WTC11 (cell line): ENCODE measurements around the gene MSI2.

Experiments
- AFF4 ChIP-seq: sonication (generic); formaldehyde crosslinking; IDR thresholded peaks from 2 replicates; pipeline ENCODE4 v1.8.1; 2023; ENCODE audit warnings: mild to moderate bottlenecking, missing genetic modification reagents, borderline replicate concordance
- ATF3 ChIP-seq: sonication (generic); formaldehyde crosslinking; conservative IDR thresholded peaks from 2 replicates; pipeline ENCODE4 v1.8.1; 2022; ENCODE audit warnings: mild to moderate bottlenecking, missing genetic modification reagents
- ZNF232 ChIP-seq: sonication (generic); formaldehyde crosslinking; IDR thresholded peaks from 2 replicates; pipeline ENCODE4 v1.8.0; 2022; ENCODE audit warnings: mild to moderate bottlenecking, missing genetic modification reagents
- ZNF317 ChIP-seq: sonication (generic); formaldehyde crosslinking; IDR thresholded peaks from 2 replicates; pipeline ENCODE4 v1.8.1; 2023; ENCODE audit warnings: low read depth, mild to moderate bottlenecking, moderate library complexity, missing genetic modification reagents, borderline replicate concordance
- TF ChIP-seq, protein P1 (sequence below): sonication (generic); formaldehyde crosslinking; IDR thresholded peaks from 2 replicates; pipeline ENCODE4 v1.8.1; 2023; ENCODE audit warnings: mild to moderate bottlenecking, moderate library complexity, missing genetic modification reagents
- TF ChIP-seq, protein P2 (sequence below): sonication (generic); formaldehyde crosslinking; IDR thresholded peaks from 2 replicates; pipeline ENCODE4 v1.8.0; 2022; ENCODE audit warnings: mild to moderate bottlenecking, missing genetic modification reagents
- TF ChIP-seq, protein P3 (sequence below): sonication (generic); formaldehyde crosslinking; conservative IDR thresholded peaks from 2 replicates; pipeline ENCODE4 v1.8.1; 2023; ENCODE audit warnings: mild to moderate bottlenecking, low read depth, missing genetic modification reagents, moderate library complexity

DNA sequence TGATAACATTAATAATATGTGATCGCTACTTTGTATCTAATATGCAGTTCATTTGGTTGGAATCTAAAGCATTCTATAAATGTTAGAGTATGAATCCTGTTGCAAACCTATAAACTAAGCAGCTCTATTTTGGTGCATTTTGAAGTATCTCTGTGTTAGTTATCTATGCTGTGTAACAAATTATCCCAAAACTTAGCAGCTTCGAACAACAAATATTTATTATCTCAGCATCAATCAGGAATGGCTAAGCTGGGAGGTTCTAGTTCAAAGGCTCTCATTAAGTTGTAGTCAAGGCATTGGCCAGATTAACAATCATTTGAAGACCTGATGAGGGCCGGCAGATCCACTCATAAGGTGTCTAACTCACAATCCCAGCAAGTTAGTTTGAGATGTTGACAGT is 10.1 kb upstream of the MSI2 start:
- TF ChIP-seq, protein P1, sequence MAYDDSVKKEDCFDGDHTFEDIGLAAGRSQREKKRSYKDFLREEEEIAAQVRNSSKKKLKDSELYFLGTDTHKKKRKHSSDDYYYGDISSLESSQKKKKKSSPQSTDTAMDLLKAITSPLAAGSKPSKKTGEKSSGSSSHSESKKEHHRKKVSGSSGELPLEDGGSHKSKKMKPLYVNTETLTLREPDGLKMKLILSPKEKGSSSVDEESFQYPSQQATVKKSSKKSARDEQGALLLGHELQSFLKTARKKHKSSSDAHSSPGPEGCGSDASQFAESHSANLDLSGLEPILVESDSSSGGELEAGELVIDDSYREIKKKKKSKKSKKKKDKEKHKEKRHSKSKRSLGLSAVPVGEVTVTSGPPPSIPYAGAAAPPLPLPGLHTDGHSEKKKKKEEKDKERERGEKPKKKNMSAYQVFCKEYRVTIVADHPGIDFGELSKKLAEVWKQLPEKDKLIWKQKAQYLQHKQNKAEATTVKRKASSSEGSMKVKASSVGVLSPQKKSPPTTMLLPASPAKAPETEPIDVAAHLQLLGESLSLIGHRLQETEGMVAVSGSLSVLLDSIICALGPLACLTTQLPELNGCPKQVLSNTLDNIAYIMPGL (CRISPR knock-in tag), result no peak
- no peak for TF ChIP-seq ZNF232 (CRISPR knock-in tag)
- TF ChIP-seq, protein P2, sequence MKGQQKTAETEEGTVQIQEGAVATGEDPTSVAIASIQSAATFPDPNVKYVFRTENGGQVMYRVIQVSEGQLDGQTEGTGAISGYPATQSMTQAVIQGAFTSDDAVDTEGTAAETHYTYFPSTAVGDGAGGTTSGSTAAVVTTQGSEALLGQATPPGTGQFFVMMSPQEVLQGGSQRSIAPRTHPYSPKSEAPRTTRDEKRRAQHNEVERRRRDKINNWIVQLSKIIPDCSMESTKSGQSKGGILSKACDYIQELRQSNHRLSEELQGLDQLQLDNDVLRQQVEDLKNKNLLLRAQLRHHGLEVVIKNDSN, result no peak
- no peak for TF ChIP-seq AFF4 (CRISPR knock-in tag)
- TF ChIP-seq ATF3 (CRISPR knock-in tag), result no peak
- no peak for TF ChIP-seq ZNF317 (CRISPR knock-in tag)
- TF ChIP-seq, protein P3, sequence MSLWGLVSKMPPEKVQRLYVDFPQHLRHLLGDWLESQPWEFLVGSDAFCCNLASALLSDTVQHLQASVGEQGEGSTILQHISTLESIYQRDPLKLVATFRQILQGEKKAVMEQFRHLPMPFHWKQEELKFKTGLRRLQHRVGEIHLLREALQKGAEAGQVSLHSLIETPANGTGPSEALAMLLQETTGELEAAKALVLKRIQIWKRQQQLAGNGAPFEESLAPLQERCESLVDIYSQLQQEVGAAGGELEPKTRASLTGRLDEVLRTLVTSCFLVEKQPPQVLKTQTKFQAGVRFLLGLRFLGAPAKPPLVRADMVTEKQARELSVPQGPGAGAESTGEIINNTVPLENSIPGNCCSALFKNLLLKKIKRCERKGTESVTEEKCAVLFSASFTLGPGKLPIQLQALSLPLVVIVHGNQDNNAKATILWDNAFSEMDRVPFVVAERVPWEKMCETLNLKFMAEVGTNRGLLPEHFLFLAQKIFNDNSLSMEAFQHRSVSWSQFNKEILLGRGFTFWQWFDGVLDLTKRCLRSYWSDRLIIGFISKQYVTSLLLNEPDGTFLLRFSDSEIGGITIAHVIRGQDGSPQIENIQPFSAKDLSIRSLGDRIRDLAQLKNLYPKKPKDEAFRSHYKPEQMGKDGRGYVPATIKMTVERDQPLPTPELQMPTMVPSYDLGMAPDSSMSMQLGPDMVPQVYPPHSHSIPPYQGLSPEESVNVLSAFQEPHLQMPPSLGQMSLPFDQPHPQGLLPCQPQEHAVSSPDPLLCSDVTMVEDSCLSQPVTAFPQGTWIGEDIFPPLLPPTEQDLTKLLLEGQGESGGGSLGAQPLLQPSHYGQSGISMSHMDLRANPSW (CRISPR knock-in tag), result no peak
